Left ventricle myocardium superior (tissue), 1 donor: ENCODE data around the gene ALX4. TPM values are rescaled to one million over a fixed set of nuclear protein-coding genes. Genes with fewer than 3 reads are reported as not detected.

Experiments
- ATAC-seq: fragments of 200-7000 bp; cut with Tn5 transposase; one replicate; pipeline ENCODE4 v1.9.1; 2020; ENCODE audit warnings: mild to moderate bottlenecking, moderate library complexity
- DNase-seq: peaks from one replicate; pipeline ENCODE4 v3.0.0-alpha.2; 2020
- intact Hi-C: fragments of 100-400 bp; cut with micrococcal nuclease; formaldehyde crosslinking; loops from one replicate; pipeline ENCODE4 v1.11.0; 2022
- total RNA-seq: library from RNA; stranded (reverse); fragmentation: NEBNext Ultra II Directional; extraction: Animal tissue kit (Norgen Biotek cat#: 25700); gene quantifications from one replicate; pipeline ENCODE4 v1.2.1, GENCODE V29; 2021
- donor health status: DM: no; HTN: yes; CAD: no; lungs with severe emphysema.

ALX4 gene
- total RNA-seq, 1 donor from 2014 or later, result 0.07 TPM

- intact Hi-C loops, result no loop called here
- ATAC-seq, result no peak
- DNase-seq, result no peak
Measured at GRCh38 chr11:44229098-44229497, 80.8 kb downstream of the ALX4 start.

DNA sequence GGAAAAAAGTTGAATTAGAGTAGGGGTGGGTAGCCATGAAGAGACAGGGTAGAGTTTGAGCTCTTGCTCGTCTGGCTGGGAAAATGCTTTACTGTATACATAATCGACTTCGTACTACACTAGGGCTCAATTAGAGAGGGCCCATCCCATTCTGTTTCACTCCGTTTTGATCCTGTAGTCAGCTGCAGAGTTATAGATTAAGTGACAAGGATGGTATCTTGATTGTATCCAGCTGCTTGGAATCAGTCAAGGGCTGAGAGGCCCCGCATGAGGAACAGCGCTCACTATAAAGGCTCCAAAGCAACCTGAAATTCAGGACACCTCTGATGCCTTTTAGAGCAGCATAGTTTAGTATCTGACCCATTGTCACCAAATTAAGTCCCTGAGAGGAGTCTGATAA is 81.6 kb downstream of the ALX4 start:
- intact Hi-C loops, result no loop called here
- ATAC-seq (no peak), DNase-seq (no peak)

- ATAC-seq (no peak), DNase-seq (no peak)
- intact Hi-C loops, result no loop called here
Measured at GRCh38 chr11:44226945-44227344, 83.0 kb downstream of the ALX4 start.

DNA sequence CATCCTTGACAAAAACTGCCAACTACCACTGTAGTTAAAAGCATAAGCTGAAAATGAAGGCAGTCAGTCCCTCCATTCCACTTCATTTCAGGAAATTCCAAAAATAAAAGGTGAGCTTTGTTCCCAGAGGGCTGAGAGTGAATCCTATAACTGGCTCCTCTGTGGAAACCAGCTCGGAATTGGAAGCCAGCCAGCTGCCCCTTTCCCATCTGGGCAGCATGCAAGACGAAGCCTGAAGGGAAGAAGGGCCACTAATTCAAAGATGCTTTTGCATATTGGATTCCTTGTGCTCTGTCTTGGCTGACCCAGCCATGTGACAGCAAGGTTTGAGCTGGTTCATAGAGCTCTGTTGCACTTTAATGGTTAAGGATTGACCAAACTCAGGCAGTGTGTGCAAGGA is 83.4 kb downstream of the ALX4 start:
- no peak for DNase-seq
- ATAC-seq, result no peak
- intact Hi-C loops, result no loop called here

GRCh38 chr11:44224867-44225501 is 85.0 kb downstream of the ALX4 start:
- peak; percentile 84 for ATAC-seq
- intact Hi-C loops, result no loop called here
- DNase-seq, result no peak

- DNase-seq (no peak), ATAC-seq (no peak)
- intact Hi-C loops, result no loop called here
Measured at GRCh38 chr11:44223238-44223637, 86.7 kb downstream of the ALX4 start.

GRCh38 chr11:44221992-44222391 is 87.9 kb downstream of the ALX4 start:
- no peak for ATAC-seq
- no peak for DNase-seq
- intact Hi-C loops, result no loop called here

DNA sequence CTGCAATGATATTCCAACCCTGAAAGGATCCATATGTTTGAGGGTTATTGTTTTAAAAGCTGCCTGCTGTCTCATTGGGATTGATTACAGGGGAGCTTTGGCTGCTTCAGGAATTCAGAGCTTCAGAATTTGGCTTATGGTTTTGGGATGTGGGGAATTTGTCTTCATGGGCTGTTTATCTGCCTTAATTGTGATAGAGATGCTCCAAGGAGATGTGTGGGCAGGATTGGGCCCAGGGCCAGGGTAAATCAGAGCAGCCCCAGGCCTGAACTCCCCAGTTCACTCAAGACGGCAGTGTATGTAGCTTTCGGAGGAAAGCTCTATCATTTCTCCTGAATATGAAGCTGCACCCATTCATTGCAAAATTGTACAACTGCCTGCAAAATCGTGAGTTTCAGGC is 88.5 kb downstream of the ALX4 start:
- DNase-seq (no peak), ATAC-seq (no peak)
- intact Hi-C loops, result no loop called here

DNA sequence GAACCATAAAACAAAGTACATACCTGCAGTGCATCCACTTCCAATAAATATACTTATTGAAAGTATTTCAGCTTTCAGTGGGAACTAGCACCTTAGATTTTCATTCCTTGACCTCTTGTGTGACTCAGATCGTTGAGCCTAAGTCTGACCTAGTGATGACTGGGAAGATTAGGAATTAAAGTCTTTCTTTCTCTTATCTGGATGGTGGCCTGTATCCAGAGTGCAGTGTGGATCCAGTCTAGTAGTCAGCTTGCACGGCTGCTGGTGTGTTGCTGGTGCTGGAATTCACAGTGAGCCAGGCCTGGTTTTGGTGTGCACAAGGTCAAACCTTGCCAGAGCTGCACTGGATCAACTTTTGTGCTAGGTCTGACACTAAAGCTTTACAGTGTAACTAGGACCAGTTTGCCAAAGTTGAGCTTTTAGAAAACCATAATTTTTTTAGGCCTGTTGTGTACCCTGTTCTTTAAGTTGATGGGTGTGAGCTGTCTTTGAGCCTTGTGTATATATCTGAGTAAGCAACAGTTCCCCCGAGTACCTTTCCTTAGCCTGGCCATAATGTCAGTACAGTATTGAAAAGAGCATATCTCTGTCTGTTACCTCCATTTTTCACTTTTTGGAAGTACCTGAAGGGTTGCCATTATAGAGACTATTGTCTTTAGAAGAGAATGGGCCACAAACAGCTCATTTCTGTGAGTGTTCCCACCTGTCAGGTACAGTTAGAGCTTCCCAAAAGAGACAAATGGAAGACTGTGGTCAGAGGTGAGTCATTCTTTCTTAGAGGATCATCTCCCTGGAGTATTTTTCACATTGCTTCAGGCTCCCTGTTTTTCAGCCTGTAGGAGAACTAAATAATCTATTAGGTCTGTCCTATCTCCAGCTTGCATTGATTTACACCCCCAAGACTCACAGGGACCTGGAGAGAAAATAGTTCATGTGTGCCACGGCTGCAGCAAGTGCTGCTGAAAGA is 89.8 kb downstream of the ALX4 start:
- intact Hi-C loops, result no loop called here
- DNase-seq (no peak), ATAC-seq (no peak)

GRCh38 chr11:44217432-44217831 is 92.5 kb downstream of the ALX4 start:
- DNase-seq (no peak), ATAC-seq (no peak)
- intact Hi-C loops, result no loop called here

- intact Hi-C loops, result no loop called here
- DNase-seq (no peak), ATAC-seq (no peak)
Measured at GRCh38 chr11:44213148-44213547, 96.8 kb downstream of the ALX4 start.

- DNase-seq, result no peak
- intact Hi-C loops, result no loop called here
- ATAC-seq, result no peak
Measured at GRCh38 chr11:44212128-44212527, 97.8 kb downstream of the ALX4 start.

Other genes with a start within 250 kb of the ALX4 start
- 8.2 TPM for gene ACCS, start 243.9 kb downstream of the ALX4 start, total RNA-seq
- 27.2 TPM for gene EXT2, start 214.5 kb downstream of the ALX4 start, total RNA-seq